ENCODE results near the gene PTPRG. TPM values are rescaled to one million over a fixed set of nuclear protein-coding genes. Genes with fewer than 3 reads are reported as not detected.
A peak's percentile ranks its signal among the peaks of the same experiment; 100 is the strongest.

The PTPRG gene
- total RNA-seq, 4 donors from 2014 or later = 21.1 to 54.2 (median 30.6) TPM

DNA sequence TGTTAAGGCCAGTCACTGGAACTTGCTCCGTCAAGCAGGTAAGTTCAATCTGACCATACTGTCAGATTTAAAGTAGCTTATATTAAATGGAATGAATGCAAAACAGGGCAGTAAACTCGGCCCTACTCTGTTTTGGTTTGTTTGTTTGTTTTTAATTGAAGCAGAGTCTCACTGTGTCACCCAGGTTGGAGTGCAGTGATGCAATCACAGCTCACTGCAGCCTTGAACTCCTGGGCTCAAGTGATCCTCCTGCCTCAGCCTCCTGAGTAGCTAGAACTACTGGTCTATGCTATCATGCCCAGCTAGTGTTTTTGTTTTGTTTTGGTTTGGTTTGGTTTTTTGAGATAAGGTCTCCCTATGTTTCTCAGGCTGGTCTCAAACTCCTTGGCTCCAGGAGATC, 507.0 kb downstream of the PTPRG start:
- in situ Hi-C loops (cut with MboI; ENCODE audit: low sequenced_read_pairs in 4 of 4) = no loop called here
- H3K4me3 ChIP-seq = no peak overlapping the region
- ATAC-seq (no peak), DNase-seq (no peak)
- peaks cover 0 to 7% of the 10 kb centered on the region in 2 donors for H3K4me1 ChIP-seq
- H3K27ac ChIP-seq = no peak overlapping the region
- no peaks in the 10 kb centered on the region for H3K9me3 ChIP-seq
- intact Hi-C loops (cut with DNase I; ENCODE audit: low total_unique reads) = no loop called here
- no peak for TF ChIP-seq POLR2A (IDR thresholded peaks at IDR 0.05)
- TF ChIP-seq, protein P1, sequence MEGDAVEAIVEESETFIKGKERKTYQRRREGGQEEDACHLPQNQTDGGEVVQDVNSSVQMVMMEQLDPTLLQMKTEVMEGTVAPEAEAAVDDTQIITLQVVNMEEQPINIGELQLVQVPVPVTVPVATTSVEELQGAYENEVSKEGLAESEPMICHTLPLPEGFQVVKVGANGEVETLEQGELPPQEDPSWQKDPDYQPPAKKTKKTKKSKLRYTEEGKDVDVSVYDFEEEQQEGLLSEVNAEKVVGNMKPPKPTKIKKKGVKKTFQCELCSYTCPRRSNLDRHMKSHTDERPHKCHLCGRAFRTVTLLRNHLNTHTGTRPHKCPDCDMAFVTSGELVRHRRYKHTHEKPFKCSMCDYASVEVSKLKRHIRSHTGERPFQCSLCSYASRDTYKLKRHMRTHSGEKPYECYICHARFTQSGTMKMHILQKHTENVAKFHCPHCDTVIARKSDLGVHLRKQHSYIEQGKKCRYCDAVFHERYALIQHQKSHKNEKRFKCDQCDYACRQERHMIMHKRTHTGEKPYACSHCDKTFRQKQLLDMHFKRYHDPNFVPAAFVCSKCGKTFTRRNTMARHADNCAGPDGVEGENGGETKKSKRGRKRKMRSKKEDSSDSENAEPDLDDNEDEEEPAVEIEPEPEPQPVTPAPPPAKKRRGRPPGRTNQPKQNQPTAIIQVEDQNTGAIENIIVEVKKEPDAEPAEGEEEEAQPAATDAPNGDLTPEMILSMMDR (IDR thresholded peaks at IDR 0.05 in 4 of 5, conservative IDR thresholded peaks at IDR 0.05 in 1 of 5) = no peak
- H3K36me3 ChIP-seq = no peaks in the 10 kb centered on the region
- H3K27me3 ChIP-seq = no peaks in the 10 kb centered on the region

DNA sequence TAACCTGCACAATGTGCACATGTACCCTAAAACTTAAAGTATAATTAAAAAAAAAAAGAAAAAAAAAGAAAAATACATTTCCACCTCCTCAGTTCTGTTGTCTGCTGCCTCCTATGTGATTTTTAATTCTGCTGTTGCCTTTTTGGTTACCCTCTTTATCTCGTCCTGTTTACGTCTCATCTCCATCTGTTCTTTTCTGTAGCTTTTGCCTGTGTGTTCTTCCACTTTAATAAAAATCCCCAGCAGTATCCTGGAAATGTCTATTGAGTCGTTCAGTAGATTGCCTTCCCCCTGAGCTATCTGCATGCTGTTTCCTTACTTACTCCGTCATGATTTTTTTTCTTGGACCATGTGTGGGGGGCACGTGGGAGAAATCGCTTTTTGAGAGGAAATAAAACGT, 509.5 kb downstream of the PTPRG start:
- Histone ChIP-seq H3K36me3 (no peaks in the 10 kb centered on the region), H3K27ac (no peak overlapping the region), H3K9me3 (no peaks in the 10 kb centered on the region), H3K4me3 (no peak overlapping the region), H3K4me1 (peaks cover 0 to 15% of the 10 kb centered on the region in 2 donors), H3K27me3 (no peaks in the 10 kb centered on the region)
- in situ Hi-C loops (cut with MboI; ENCODE audit: low sequenced_read_pairs in 4 of 4) (no loop called here), intact Hi-C loops (cut with DNase I; ENCODE audit: low total_unique reads) (no loop called here)
- DNase-seq (no peak), ATAC-seq (no peak)
- no peak for TF ChIP-seq POLR2A (IDR thresholded peaks at IDR 0.05)
- TF ChIP-seq, protein P1 (IDR thresholded peaks at IDR 0.05 in 4 of 5, conservative IDR thresholded peaks at IDR 0.05 in 1 of 5) = no peak

DNA sequence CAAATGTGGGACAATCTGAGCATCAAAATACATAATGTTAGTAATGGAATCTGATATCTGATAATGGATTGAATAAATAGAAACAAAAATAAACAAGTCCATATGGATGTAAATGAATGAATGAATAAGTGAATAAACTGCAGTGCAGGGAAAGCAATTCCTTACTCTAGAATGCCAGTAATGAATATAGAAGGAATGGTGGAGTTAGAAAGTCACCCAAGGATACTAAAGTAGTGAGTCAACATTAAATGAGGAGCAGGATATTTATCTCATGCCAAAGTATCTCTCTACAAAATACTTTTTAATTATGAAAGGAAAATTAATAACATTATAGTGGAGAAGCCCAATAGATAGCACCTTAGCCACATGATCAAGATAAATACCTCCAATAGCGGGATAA, 511.7 kb downstream of the PTPRG start:
- H3K4me3 ChIP-seq = no peak overlapping the region
- H3K27ac ChIP-seq = no peak overlapping the region
- TF ChIP-seq POLR2A (IDR thresholded peaks at IDR 0.05) = no peak
- TF ChIP-seq, protein P1 (IDR thresholded peaks at IDR 0.05 in 4 of 5, conservative IDR thresholded peaks at IDR 0.05 in 1 of 5) = no peak
- no peaks in the 10 kb centered on the region for H3K36me3 ChIP-seq
- H3K9me3 ChIP-seq = no peaks in the 10 kb centered on the region
- intact Hi-C loops (cut with DNase I; ENCODE audit: low total_unique reads) = no loop called here
- peaks cover 0 to 15% of the 10 kb centered on the region in 2 donors for H3K4me1 ChIP-seq
- ATAC-seq = no peak
- no peak for DNase-seq
- H3K27me3 ChIP-seq = no peaks in the 10 kb centered on the region
- in situ Hi-C loops (cut with MboI; ENCODE audit: low sequenced_read_pairs in 4 of 4) = no loop called here

DNA sequence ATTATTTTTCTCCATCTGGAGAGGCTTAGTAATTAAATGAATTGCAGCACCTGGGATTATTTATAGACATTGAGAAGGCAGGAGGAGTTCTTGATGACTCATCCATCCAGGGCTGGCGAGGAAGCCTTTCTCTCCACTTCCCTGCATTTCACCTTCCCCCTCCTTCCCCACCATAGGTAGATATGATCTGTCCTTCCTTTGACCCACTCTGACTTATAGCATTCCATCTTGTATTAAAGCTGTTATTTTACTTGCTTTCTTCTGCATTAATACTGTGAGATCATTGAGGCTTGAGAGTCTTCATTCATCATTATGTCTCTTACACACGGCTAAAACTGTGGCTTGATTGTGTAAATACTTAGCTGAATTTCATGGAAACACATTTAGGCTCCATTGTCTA, 523.2 kb downstream of the PTPRG start:
- Histone ChIP-seq H3K9me3 (no peaks in the 10 kb centered on the region), H3K4me3 (no peak overlapping the region), H3K36me3 (no peaks in the 10 kb centered on the region), H3K27me3 (no peaks in the 10 kb centered on the region), H3K4me1 (peaks cover 1 to 21% of the 10 kb centered on the region in 2 donors), H3K27ac (no peak overlapping the region)
- in situ Hi-C loops (cut with MboI; ENCODE audit: low sequenced_read_pairs in 4 of 4) (no loop called here), intact Hi-C loops (cut with DNase I; ENCODE audit: low total_unique reads) (no loop called here)
- TF ChIP-seq, protein P1 (IDR thresholded peaks at IDR 0.05 in 4 of 5, conservative IDR thresholded peaks at IDR 0.05 in 1 of 5) = no peak
- TF ChIP-seq POLR2A (IDR thresholded peaks at IDR 0.05) = no peak
- ATAC-seq = peak; percentile 78 to 89
- DNase-seq = no peak

DNA sequence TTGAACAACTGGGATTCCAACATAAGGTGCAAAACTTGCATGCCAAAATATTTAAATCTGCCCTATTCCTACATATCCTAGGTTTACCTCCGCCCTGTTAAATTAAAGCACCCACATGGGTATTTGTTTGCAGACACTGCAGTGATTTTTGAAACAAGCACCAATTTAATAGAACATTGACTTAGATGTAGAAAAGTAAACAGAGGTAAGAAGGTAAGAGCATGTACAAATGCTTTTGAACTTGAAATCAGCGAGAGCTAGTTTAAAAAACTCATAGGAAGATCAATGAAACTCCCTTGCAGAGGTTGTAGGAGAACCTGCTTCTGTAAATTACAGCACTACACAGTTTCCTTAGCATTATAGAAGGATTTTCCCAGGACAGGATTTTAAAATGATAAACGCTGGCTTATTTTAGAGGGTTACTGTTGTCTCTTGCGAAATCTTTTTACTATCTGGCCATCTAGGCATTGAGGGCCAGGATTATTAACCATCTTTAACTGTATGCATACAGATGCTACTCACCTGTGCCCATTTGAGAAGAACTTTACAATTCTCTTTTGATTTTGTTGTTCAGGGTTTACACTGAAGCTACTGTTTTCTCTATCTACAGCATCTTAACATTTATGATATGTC, 527.2 kb downstream of the PTPRG start:
- Histone ChIP-seq H3K4me1 (peaks cover 15 to 37% of the 10 kb centered on the region in 2 donors), H3K9me3 (no peaks in the 10 kb centered on the region), H3K27me3 (no peaks in the 10 kb centered on the region), H3K4me3 (no peak overlapping the region), H3K27ac (no peak overlapping the region), H3K36me3 (no peaks in the 10 kb centered on the region)
- TF ChIP-seq, protein P1 (IDR thresholded peaks at IDR 0.05 in 4 of 5, conservative IDR thresholded peaks at IDR 0.05 in 1 of 5) = no peak
- no peak for TF ChIP-seq POLR2A (IDR thresholded peaks at IDR 0.05)
- no peak for ATAC-seq
- intact Hi-C loops (cut with DNase I; ENCODE audit: low total_unique reads) = no loop called here
- in situ Hi-C loops (cut with MboI; ENCODE audit: low sequenced_read_pairs in 4 of 4) = no loop called here
- DNase-seq = no peak
